22Rv1 (cell line): Measurements from ENCODE around the gene NELL1.

Experiments used
- H3K27ac ChIP-seq: fragments of 450-650 bp; 2 replicates; pipeline ENCODE4 v1.5.1; 2017
- CTCF ChIP-seq: fragments of 450-650 bp; IDR thresholded peaks from 2 replicates; pipeline ENCODE4 v1.5.1; 2017; ENCODE audit warnings: mild to moderate bottlenecking
- ZFX ChIP-seq: fragments of 450-650 bp; IDR thresholded peaks from 2 replicates; pipeline ENCODE4 v1.6.1; 2017; ENCODE audit warnings: antibody characterized with exemption, borderline replicate concordance

Gene NELL1

GRCh38 chr11:20762116-20762844 is 92.9 kb downstream of the NELL1 start:
- TF ChIP-seq CTCF (no peak), ZFX (no peak)
- no peak overlapping the region for H3K27ac ChIP-seq

- TF ChIP-seq ZFX (no peak), CTCF (no peak)
- no peak overlapping the region for H3K27ac ChIP-seq
Measured at GRCh38 chr11:20762980-20763379, 93.6 kb downstream of the NELL1 start.

GRCh38 chr11:20770414-20770946 is 101.1 kb downstream of the NELL1 start:
- no peak overlapping the region for H3K27ac ChIP-seq
- TF ChIP-seq ZFX: no peak
- no peak for TF ChIP-seq CTCF

GRCh38 chr11:20771026-20771425 is 101.6 kb downstream of the NELL1 start:
- no peak overlapping the region for H3K27ac ChIP-seq
- TF ChIP-seq CTCF (no peak), ZFX (no peak)

- TF ChIP-seq ZFX: no peak
- H3K27ac ChIP-seq: no peak overlapping the region
Measured at GRCh38 chr11:20771681-20772080, 102.3 kb downstream of the NELL1 start.

- TF ChIP-seq ZFX (no peak), CTCF (no peak)
- no peak overlapping the region for H3K27ac ChIP-seq
Measured at GRCh38 chr11:20775331-20775730, 105.9 kb downstream of the NELL1 start.

- TF ChIP-seq CTCF (no peak), ZFX (no peak)
- no peak overlapping the region for H3K27ac ChIP-seq
Measured at GRCh38 chr11:20782775-20783174, 113.4 kb downstream of the NELL1 start.
